Neuron (in vitro differentiated cells): ENCODE measurements around the gene EPG5.
"Not testable (repeated sequence)": the region's sequence is repeated elsewhere in the genome, so short reads cannot be mapped to it uniquely, and the experiment has no call there.

Experiments
- H2AFZ ChIP-seq: one replicate; pipeline ENCODE4 v1.6.1; 2013; ENCODE audit warnings: low read depth, mild to moderate bottlenecking, inconsistent platforms, low read length, moderate library complexity
- H3K27me3 ChIP-seq: one replicate; pipeline ENCODE4 v1.6.1; 2013; ENCODE audit warnings: low read length; ENCODE audit not compliant: insufficient read depth
- H3K36me3 ChIP-seq: one replicate; pipeline ENCODE4 v1.6.1; 2013; ENCODE audit warnings: low read length; ENCODE audit not compliant: insufficient read depth
- H3K4me1 ChIP-seq: one replicate; pipeline ENCODE4 v1.6.1; 2013; ENCODE audit warnings: low read length; ENCODE audit not compliant: insufficient read depth
- H3K4me3 ChIP-seq: 2 replicates; pipeline ENCODE4 v1.5.1; 2013; ENCODE audit warnings: mild to moderate bottlenecking, low read length, moderate library complexity
- H3K9me3 ChIP-seq: one replicate; pipeline ENCODE4 v1.6.1; 2013; ENCODE audit warnings: low read length

The EPG5 gene

DNA sequence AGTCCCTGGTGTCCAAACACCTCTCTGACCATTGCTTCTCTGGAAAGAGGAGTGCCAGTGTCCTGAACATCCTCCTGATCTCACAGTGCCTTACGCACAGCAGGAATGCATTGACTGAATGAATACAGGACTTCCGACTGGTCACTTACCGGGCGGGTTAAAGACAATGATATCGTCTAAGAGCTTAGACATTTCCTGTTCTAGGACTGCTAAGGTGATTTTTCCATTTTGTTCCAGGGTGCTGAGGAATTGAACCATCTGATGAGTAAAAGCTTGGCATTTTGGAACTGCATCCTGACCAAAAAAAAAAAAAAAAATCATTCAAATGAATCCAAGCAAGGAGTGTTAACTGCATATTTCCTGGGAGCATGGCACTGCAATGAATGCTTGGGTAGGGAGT, 101.7 kb downstream of the EPG5 start:
- Histone ChIP-seq H3K36me3 (peaks cover 63% of the 10 kb centered on the region), H2AFZ (no peak overlapping the region), H3K9me3 (peaks cover 14% of the 10 kb centered on the region), H3K27me3 (no peaks in the 10 kb centered on the region), H3K4me3 (no peak overlapping the region), H3K4me1 (no peaks in the 10 kb centered on the region)

DNA sequence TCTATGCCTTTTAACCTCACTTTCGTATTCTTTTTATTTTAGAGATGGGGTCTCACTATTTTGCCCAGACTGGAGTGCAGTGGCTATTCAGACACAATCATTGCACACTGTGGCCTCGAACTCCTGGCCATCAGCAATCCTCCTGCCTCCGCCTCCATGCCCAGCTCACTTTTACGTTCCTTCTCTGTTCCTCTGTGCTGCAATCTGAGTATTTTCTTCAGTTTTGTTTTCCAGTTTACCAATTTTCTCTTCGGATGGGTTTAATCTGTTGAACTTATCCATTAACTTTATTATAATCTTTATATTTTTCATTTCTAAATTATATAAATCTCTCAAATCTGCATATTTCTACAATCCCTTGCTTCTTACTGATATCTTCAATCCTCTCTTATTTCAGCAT, 103.0 kb downstream of the EPG5 start:
- no peak overlapping the region for H2AFZ ChIP-seq
- peaks cover 71% of the 10 kb centered on the region for H3K36me3 ChIP-seq
- H3K27me3 ChIP-seq = no peaks in the 10 kb centered on the region
- H3K4me3 ChIP-seq = no peak overlapping the region
- H3K4me1 ChIP-seq = no peaks in the 10 kb centered on the region
- peaks cover 14% of the 10 kb centered on the region for H3K9me3 ChIP-seq

DNA sequence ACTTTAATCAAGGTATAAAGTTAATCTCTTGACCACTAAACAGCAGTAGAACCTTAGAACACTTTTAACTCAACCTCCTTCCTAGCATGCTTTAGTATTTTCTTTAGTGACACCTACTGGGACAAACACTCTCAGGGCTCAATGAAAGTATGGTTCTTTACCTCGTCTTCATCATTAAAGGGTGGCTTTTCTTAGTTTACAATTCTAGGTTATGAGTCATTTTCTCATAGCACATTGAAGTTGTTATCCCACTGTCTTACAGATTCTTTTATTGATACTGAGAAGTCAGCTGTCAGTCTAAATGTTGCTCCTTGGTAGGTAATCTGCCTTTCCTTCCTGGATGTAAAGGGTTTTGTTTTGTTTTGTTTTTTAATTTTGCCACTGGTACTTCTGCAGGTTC, 103.7 kb downstream of the EPG5 start:
- Histone ChIP-seq H3K27me3 (no peaks in the 10 kb centered on the region), H2AFZ (no peak overlapping the region), H3K4me3 (no peak overlapping the region), H3K9me3 (peaks cover 14% of the 10 kb centered on the region), H3K36me3 (peaks cover 77% of the 10 kb centered on the region), H3K4me1 (no peaks in the 10 kb centered on the region)

DNA sequence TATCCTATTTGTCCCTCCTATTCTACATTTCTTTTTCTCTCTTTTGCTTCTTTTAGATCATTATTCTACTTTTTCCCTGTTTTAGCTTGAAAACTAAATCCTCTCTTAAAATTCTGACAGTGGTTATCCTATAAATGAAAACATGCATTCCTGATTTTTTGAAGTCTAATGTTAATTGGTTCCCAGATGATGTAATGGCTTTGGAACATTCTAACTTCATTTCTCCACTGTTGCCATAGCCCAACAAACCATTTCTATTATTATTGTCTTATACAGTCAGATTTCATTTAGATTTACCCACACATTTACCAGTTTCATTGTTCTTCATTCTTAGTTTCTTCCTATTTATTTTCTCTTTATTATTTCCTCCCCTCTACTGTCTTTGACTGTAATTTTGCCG, 105.2 kb downstream of the EPG5 start:
- no peak overlapping the region for H2AFZ ChIP-seq
- H3K36me3 ChIP-seq = peaks cover 78% of the 10 kb centered on the region
- H3K4me3 ChIP-seq = no peak overlapping the region
- H3K4me1 ChIP-seq = no peaks in the 10 kb centered on the region
- H3K9me3 ChIP-seq = peaks cover 14% of the 10 kb centered on the region
- no peaks in the 10 kb centered on the region for H3K27me3 ChIP-seq

DNA sequence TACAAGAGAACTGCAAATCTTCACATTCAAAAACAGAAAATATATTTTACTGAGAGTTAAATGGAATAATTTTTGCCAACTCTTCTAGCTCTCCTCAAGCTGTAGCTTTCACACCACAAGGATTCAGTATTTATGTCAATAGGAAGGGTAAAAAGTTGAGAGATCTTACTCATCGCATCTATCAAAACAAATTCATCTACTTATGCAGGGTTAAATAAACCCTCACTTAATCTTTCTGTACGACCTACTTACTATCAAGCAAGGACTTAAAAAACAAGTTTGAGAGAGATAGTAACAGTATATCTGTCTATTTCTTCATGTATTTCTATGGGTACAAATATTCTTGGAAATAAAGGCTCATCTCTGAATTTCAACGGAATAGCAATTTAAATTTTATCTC, 106.2 kb downstream of the EPG5 start:
- H3K4me3 ChIP-seq = no peak overlapping the region
- H3K27me3 ChIP-seq = no peaks in the 10 kb centered on the region
- H3K4me1 ChIP-seq = no peaks in the 10 kb centered on the region
- H3K36me3 ChIP-seq = peaks cover 76% of the 10 kb centered on the region
- peaks cover 14% of the 10 kb centered on the region for H3K9me3 ChIP-seq
- H2AFZ ChIP-seq = no peak overlapping the region

DNA sequence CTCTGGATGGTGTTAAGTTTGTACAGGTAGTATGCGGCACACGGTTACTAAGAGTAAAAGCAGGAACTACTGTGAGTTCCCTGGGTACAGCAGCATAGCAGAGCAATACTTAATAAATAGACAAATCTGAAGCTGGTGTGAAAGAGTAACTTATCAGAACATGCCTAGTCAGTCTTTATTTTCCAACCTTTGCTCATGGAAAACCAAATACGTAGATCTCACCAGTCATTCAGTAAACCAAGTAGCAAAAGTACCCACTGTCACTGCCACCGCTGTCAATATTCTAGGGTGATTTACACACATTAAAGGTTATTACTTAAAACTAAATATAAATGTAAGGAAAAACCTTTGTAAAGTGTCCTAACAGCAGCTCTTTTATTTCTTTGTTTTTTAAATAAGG, 106.6 kb downstream of the EPG5 start:
- Histone ChIP-seq H3K27me3 (no peaks in the 10 kb centered on the region), H3K36me3 (peaks cover 78% of the 10 kb centered on the region), H3K9me3 (peaks cover 14% of the 10 kb centered on the region), H2AFZ (no peak overlapping the region), H3K4me3 (no peak overlapping the region), H3K4me1 (no peaks in the 10 kb centered on the region)

DNA sequence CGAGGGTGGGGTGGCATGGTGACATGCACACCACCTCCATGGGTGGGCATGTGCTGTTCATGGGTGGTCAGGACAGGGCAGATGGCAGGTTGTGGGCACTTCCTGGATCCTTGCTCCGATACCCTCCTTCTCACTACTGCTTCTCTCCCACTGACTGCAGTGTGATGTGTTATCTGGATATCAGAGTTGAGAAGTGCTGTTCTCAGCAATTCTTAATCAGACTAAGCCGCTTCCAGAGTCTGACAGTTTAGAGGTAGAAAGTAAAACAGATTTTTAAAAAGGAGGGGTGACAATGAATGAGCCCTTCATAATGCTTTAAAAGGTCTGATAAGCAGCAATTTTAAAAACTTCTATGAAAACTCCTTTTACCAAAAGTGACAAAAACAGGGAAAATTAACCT, 107.8 kb downstream of the EPG5 start:
- H3K9me3 ChIP-seq = peaks cover 3% of the 10 kb centered on the region
- H2AFZ ChIP-seq = no peak overlapping the region
- H3K4me3 ChIP-seq = no peak overlapping the region
- H3K36me3 ChIP-seq = peaks cover 76% of the 10 kb centered on the region
- no peaks in the 10 kb centered on the region for H3K4me1 ChIP-seq
- no peaks in the 10 kb centered on the region for H3K27me3 ChIP-seq

DNA sequence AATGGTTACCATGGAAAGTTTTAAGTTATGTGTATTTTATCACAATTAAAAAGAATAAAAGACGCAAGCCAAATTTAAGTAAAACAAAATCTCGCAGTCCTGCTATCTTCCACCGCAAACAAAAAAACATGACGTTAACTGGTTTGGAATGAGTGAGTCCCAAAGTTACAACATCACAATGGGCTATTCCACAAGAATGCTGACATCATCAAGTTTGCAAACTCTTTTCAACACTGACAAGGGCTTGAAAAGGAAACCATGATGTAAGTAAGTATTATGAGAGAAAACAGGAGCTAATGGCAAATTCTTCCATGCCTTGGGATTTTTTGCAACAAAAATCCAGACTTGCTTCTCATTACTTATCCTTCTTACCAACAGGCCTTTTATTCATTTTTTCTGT, 110.6 kb downstream of the EPG5 start:
- Histone ChIP-seq H3K4me1 (no peaks in the 10 kb centered on the region), H3K4me3 (no peak overlapping the region), H2AFZ (no peak overlapping the region), H3K36me3 (peaks cover 79% of the 10 kb centered on the region), H3K9me3 (no peaks in the 10 kb centered on the region), H3K27me3 (no peaks in the 10 kb centered on the region)

DNA sequence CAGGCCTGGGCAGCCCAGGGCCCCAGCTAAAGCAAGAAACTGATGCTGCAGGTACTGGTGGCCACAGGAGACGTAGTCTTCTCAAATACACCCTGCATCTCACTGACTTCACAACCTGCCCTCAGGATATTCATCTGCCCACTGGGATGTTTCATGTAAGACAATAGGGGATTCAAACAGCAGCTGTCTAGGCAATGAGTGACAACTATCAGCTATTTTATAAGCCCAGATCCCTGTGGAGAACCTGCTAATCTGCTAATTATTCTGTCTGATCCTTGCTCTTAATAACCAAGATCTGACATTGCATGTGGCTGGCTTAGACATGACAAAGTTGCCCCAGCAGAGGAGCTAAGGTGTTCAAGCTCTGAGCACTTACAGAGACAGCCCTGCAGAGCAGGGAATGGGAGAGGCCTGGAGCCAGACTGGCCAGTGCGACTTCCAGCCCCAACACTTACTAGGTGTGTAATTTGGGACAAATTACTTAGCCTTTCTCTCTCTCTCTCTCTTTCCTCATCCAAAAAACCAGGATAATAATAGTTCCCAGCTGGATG, 113.0 kb downstream of the EPG5 start:
- Histone ChIP-seq H3K4me1 (no peaks in the 10 kb centered on the region), H3K9me3 (no peaks in the 10 kb centered on the region), H3K36me3 (peaks cover 75% of the 10 kb centered on the region), H2AFZ (no peak overlapping the region), H3K27me3 (no peaks in the 10 kb centered on the region), H3K4me3 (no peak overlapping the region)

DNA sequence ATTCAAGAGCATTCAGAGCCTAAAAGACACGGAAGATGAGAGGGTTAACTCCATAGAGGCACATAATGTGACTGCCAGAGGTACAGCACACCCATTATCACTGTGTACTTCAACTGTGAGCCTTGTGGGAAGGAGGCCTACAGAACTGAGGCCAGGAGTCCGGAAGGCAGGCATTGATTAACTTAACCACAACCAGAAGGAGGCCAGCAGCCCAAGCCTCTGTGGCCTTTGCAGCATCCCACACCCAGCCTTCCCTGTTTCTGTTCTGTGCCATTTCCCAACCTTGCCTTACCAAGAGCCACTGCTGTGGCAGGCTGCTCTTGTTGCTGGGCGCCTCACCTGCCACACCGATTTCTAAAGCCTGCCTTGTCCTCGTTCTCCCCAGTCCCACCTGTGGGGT, 114.5 kb downstream of the EPG5 start:
- no peak overlapping the region for H2AFZ ChIP-seq
- H3K4me3 ChIP-seq = no peak overlapping the region
- no peaks in the 10 kb centered on the region for H3K9me3 ChIP-seq
- H3K27me3 ChIP-seq = no peaks in the 10 kb centered on the region
- peaks cover 60% of the 10 kb centered on the region for H3K36me3 ChIP-seq
- H3K4me1 ChIP-seq = no peaks in the 10 kb centered on the region

DNA sequence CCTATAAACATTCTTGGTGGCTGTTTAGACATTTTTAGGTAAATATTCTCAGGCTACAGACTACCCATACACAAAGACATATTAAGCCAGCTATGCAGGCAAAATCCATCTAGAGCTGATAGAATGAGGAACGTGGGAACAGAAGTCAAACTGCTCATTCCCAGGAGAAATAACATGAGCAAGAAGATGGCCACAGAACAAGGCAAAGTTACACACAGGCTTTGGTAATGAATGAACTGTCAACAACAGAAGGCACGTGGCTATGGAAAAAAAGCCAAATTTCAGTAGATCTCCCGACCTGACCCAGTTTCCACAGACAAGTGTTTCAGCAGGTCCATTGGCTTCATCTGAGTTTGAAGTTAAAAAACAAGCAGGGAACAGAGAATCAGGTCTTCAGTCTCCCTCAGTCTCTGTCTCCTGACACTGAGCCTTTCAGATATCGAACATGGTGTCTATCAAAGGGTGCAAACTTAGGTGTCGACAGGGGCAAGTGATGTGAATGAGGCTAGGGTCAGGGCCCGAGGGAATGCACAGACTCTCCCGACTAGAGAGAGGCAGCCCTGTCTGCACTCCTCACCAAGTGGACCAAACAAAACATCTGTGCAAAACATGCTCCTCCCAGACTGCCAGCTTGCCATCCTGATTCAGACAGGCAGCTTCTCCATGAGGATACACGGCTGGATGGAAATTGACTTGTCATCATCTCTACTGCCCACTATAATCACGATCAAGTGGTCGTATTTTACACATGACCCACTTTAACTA, 115.8 kb downstream of the EPG5 start:
- H3K4me3 ChIP-seq = no peak overlapping the region
- peaks cover 53% of the 10 kb centered on the region for H3K36me3 ChIP-seq
- no peaks in the 10 kb centered on the region for H3K4me1 ChIP-seq
- no peak overlapping the region for H2AFZ ChIP-seq
- H3K27me3 ChIP-seq = no peaks in the 10 kb centered on the region
- H3K9me3 ChIP-seq = no peaks in the 10 kb centered on the region

DNA sequence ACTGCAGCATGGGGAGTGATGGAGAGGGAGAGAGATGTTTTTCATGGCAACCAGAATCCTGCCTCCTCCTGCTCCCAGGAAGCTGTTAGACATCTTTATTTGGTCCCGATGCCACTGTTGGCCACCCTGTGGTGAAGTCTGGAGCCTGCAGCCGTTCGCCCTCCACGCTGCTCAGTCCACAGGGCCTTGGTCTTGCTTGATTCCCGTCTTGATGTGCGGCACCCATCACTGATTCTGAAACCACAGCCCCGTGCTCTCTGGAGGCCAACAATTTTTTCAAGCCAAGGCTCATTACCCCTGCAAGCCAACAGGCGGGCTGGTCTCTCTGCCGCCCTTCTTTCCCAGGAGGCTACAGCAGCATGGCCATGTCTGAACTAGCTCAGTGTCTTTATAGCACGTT, 117.1 kb downstream of the EPG5 start:
- Histone ChIP-seq H3K4me1 (no peaks in the 10 kb centered on the region), H2AFZ (no peak overlapping the region), H3K27me3 (no peaks in the 10 kb centered on the region)

DNA sequence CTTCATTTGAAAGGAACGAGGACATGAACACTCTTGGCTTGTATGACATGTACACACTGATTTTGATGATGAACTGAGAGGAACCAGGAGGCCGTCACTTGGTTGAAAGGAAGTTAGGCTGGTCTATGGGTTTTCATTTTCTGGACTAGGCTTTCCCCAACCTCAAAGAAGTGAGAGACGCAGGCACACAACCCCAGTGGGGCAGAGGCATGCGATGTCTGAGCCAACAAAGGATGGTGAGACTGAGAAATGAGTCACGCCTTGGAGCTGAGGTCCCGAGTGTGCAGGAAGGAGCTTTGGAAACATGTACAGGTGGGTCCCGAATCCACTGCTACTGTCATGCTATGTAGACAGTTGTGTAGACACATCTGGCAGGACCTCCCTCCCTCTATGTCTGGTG, 117.6 kb downstream of the EPG5 start:
- Histone ChIP-seq H3K9me3 (no peaks in the 10 kb centered on the region), H3K36me3 (peaks cover 36% of the 10 kb centered on the region), H3K27me3 (no peaks in the 10 kb centered on the region), H3K4me1 (no peaks in the 10 kb centered on the region), H3K4me3 (no peak overlapping the region), H2AFZ (no peak overlapping the region)

More for the DNA sequence above, 117.1 kb downstream of the EPG5 start:
- Histone ChIP-seq H3K9me3 (no peaks in the 10 kb centered on the region), H3K4me3 (no peak overlapping the region), H3K36me3 (peaks cover 41% of the 10 kb centered on the region)

DNA sequence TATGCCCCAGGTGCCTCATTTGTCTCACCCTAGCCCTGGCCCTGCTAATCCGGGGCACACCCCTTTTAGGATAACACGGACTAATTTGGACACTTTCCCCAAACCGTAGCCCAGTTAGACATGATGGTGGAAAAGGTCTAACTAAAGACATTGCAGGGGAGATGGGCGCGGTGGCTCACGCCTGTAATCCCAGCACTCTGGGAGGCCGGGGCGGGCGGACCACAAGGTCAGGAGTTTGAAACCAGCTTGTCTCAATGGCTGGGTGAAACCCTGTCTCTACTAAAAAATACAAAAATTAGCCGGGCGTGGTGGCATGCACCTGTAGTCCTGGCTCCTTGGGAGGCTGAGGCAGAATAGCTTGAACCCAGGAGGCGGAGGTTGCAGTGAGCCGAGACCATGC, 118.5 kb downstream of the EPG5 start:
- not testable (repeated sequence) for H2AFZ ChIP-seq, H3K4me1 ChIP-seq, H3K9me3 ChIP-seq, H3K4me3 ChIP-seq, H3K27me3 ChIP-seq
- H3K36me3 ChIP-seq = peaks cover 28% of the 10 kb centered on the region
